AG04450 (cell line): Measurements from ENCODE around the gene DNAJC15. TPM values are rescaled to one million over a fixed set of nuclear protein-coding genes. Genes with fewer than 3 reads are reported as not detected.

Source experiments
- CTCF ChIA-PET: fragments of 300-600, 350-600 bp; formaldehyde crosslinking; extraction: SDS; loops from one replicate; lab custom pipeline; 2022; ENCODE audit warnings: antibody characterized with exemption, inconsistent platforms; lab: Charles Lee
- POLR2A ChIA-PET: fragments of 350-600 bp; formaldehyde crosslinking; extraction: SDS; loops from one replicate; lab custom pipeline; 2021; ENCODE audit warnings: antibody characterized with exemption, inconsistent platforms; lab: Yijun Ruan, JAX
- DNase-seq: peaks from one replicate; pipeline ENCODE4 v3.0.0-alpha.2; 2011; ENCODE audit warnings: low read depth, low spot score
- H3K27ac ChIP-seq: one replicate; pipeline ENCODE4 v1.5.1; 2012; ENCODE audit warnings: low read depth, low read length, control low read depth
- H3K27me3 ChIP-seq: one replicate; pipeline ENCODE4 v1.6.0; 2012; ENCODE audit warnings: low read length; ENCODE audit not compliant: control insufficient read depth, insufficient read depth
- H3K4me3 ChIP-seq: 2 replicates; pipeline ENCODE4 v1.5.1; 2011; ENCODE audit warnings: mild to moderate bottlenecking, low read depth, low read length, control low read depth
- H3K9me3 ChIP-seq: 2 replicates; pipeline ENCODE4 v1.5.1; 2012; ENCODE audit warnings: low read length; ENCODE audit not compliant: control insufficient read depth, insufficient read depth
- CTCF ChIP-seq: IDR thresholded peaks from 2 replicates; pipeline ENCODE4 v1.5.1; 2011; ENCODE audit warnings: low read depth, low read length, control low read depth, inconsistent platforms
- polyA plus RNA-seq: library from polyadenylated mRNA; depleted of rRNA; stranded (reverse); fragments of >200 nt; gene quantifications from 2 replicates; pipeline ENCODE4 v1.2.3, GENCODE V29; 2011

DNAJC15 gene
- polyA plus RNA-seq, 1 experiment: 48.6 TPM

- ChIA-PET POLR2A (no interaction called here), CTCF (no interaction called here)
- H3K4me3 ChIP-seq: no peak overlapping the region
- H3K9me3 ChIP-seq: no peaks in the 10 kb centered on the region
- no peak overlapping the region for H3K27ac ChIP-seq
- no peak for DNase-seq
- no peaks in the 10 kb centered on the region for H3K27me3 ChIP-seq
- no peak for TF ChIP-seq CTCF
Measured at GRCh38 chr13:43100667-43101066, 77.3 kb downstream of the DNAJC15 start.

- no peak overlapping the region for H3K27ac ChIP-seq
- no peak for TF ChIP-seq CTCF
- no peak for DNase-seq
- no peaks in the 10 kb centered on the region for H3K27me3 ChIP-seq
- no peaks in the 10 kb centered on the region for H3K9me3 ChIP-seq
- POLR2A ChIA-PET: no interaction called here
- CTCF ChIA-PET: no interaction called here
- no peak overlapping the region for H3K4me3 ChIP-seq
Measured at GRCh38 chr13:43102304-43102703, 78.9 kb downstream of the DNAJC15 start.

- Histone ChIP-seq H3K4me3 (no peak overlapping the region), H3K27ac (no peak overlapping the region), H3K27me3 (no peaks in the 10 kb centered on the region), H3K9me3 (no peaks in the 10 kb centered on the region)
- no peak for DNase-seq
- ChIA-PET CTCF (no interaction called here), POLR2A (no interaction called here)
- TF ChIP-seq CTCF: no peak
Measured at GRCh38 chr13:43107780-43108179, 84.4 kb downstream of the DNAJC15 start.

DNA sequence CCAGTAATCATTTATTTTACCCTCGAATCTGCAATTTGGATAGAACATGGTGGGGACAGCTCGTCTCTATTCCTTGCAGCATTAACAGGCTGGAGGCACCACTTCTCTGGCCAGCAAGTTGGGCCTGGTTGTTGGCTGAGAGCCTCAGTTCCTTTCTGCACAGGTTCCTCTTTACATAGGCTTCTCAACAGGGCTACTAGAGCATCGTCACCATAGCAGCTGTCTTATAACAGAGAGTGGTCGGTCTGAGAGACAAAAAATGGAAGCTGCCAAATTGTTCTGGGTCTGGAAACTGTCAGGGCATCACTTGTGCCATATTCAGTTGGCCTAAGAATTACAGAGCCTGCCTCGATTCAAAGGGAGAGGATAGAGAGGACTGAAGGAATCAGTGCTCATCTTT is 86.7 kb downstream of the DNAJC15 start:
- DNase-seq: no peak
- POLR2A ChIA-PET: no interaction called here
- Histone ChIP-seq H3K9me3 (no peaks in the 10 kb centered on the region), H3K27ac (no peak overlapping the region), H3K27me3 (no peaks in the 10 kb centered on the region), H3K4me3 (no peak overlapping the region)
- CTCF ChIA-PET: no interaction called here
- no peak for TF ChIP-seq CTCF

DNA sequence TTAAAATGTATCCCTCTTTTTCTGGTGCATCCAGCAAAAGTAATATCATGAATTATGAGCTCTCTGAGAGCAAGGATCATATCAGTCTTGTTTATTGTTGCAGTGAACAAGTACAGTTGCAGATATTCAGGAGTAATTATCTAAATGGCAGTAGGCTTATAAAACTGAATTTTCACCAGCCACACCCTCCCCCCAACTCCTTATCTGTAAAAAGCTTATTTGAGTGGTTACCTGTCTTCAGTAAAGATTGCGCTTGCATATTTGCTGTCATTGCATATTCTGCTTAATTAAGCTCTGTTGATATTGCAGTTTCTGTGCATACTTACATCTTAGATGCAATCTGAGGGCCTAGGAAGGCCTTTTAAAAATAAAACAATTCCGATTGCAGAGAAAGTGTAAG is 87.3 kb downstream of the DNAJC15 start:
- Histone ChIP-seq H3K27me3 (no peaks in the 10 kb centered on the region), H3K4me3 (no peak overlapping the region), H3K9me3 (no peaks in the 10 kb centered on the region), H3K27ac (no peak overlapping the region)
- ChIA-PET POLR2A (no interaction called here), CTCF (no interaction called here)
- DNase-seq: no peak
- no peak for TF ChIP-seq CTCF
